Caco-2 (cell line): ENCODE measurements around the gene NLGN3. TPM values are rescaled to one million over a fixed set of nuclear protein-coding genes. Genes with fewer than 3 reads are reported as not detected.

Experiments
- BruUV-seq: library from RNA; stranded (reverse); fragments of 400-500 nt; replicated peaks from 2 replicates; lab custom pipeline; 2021; lab: Mats Ljungman, UMichigan
- CTCF ChIA-PET: fragments of 300-600 bp; sonication (Branson Sonifier 250); formaldehyde crosslinking; loops from one replicate; lab custom pipeline; 2022; ENCODE audit warnings: antibody characterized with exemption; lab: Charles Lee
- POLR2A ChIA-PET: fragments of 300-600 bp; sonication (Branson Sonifier 250); formaldehyde crosslinking; loops from one replicate; lab custom pipeline; 2022; ENCODE audit warnings: antibody characterized with exemption; lab: Charles Lee
- DNase-seq, 2 experiments: peaks; one replicate each; pipeline versions ENCODE4 v3.0.0 to v3.0.0-alpha.2; 2020 to 2022
- H3K27me3 ChIP-seq: replicated peaks from 2 replicates; pipeline ENCODE4 v1.6.0; 2011; ENCODE audit warnings: low read length; ENCODE audit not compliant: control insufficient read depth, insufficient read depth
- H3K36me3 ChIP-seq: 2 replicates; pipeline ENCODE4 v1.5.1; 2011; ENCODE audit warnings: low read length; ENCODE audit not compliant: control insufficient read depth, insufficient read depth
- H3K4me1 ChIP-seq: fragments of 250-450 bp; sonication (Bioruptor Pico); 2 replicates; pipeline ENCODE4 v1.5.1; 2020; ENCODE audit warnings: mild to moderate bottlenecking
- H3K4me3 ChIP-seq: 2 replicates; pipeline ENCODE4 v1.5.1; 2011; ENCODE audit warnings: low read depth, mild to moderate bottlenecking, control low read depth, low read length
- H3K9me3 ChIP-seq: fragments of 250-450 bp; sonication (Bioruptor Pico); 2 replicates; pipeline ENCODE4 v1.5.1; 2020; ENCODE audit warnings: mild to moderate bottlenecking, moderate library complexity
- H3K27ac Mint-ChIP-seq: one replicate; pipeline ENCODE4 v1.8.0; 2022; ENCODE audit warnings: mixed read lengths; ENCODE audit not compliant: unreplicated experiment
- H3K27me3 Mint-ChIP-seq: one replicate; pipeline ENCODE4 v1.8.0; 2022; ENCODE audit warnings: mixed read lengths; ENCODE audit not compliant: insufficient read depth, unreplicated experiment
- H3K36me3 Mint-ChIP-seq: one replicate; pipeline ENCODE4 v1.8.0; 2022; ENCODE audit warnings: mild to moderate bottlenecking, mixed read lengths; ENCODE audit not compliant: insufficient read depth, unreplicated experiment
- H3K4me1 Mint-ChIP-seq: one replicate; pipeline ENCODE4 v1.8.0; 2022; ENCODE audit warnings: low read depth, mixed read lengths; ENCODE audit not compliant: unreplicated experiment
- H3K4me3 Mint-ChIP-seq: one replicate; pipeline ENCODE4 v1.8.0; 2022; ENCODE audit warnings: mild to moderate bottlenecking, moderate library complexity, mixed read lengths; ENCODE audit not compliant: unreplicated experiment
- H3K9me3 Mint-ChIP-seq: one replicate; pipeline ENCODE4 v1.8.0; 2022; ENCODE audit warnings: mixed read lengths; ENCODE audit not compliant: unreplicated experiment
- intact Hi-C: fragments of 100-400 bp; cut with micrococcal nuclease; formaldehyde crosslinking; loops from one replicate; pipeline ENCODE4 v1.10.0; 2022; ENCODE audit not compliant: unreplicated experiment
- total RNA-seq: library from RNA; stranded (reverse); gene quantifications from 2 replicates; pipeline ENCODE4 v1.2.3, GENCODE V29; 2022
- TF ChIP-seq, protein P1 (sequence below), 2 experiments: fragments of 200-600 bp in 1 of 2; IDR thresholded peaks; 1 replicate in 1 of 2; 2 replicates in 1 of 2; pipeline versions ENCODE4 v1.5.1 to v1.8.0; 2011 to 2022; ENCODE audit warnings: antibody characterized with exemption in 1 of 2, control low read depth in 1 of 2, inconsistent platforms in 1 of 2, low read depth in 1 of 2, low read length in 1 of 2, mild to moderate bottlenecking in 1 of 2, moderate library complexity in 1 of 2; ENCODE audit not compliant: insufficient read depth in 1 of 2, severe bottlenecking in 1 of 2, unreplicated experiment in 1 of 2

NLGN3 gene
- total RNA-seq, 1 experiment from 2014 or later: 0.61 TPM

DNA sequence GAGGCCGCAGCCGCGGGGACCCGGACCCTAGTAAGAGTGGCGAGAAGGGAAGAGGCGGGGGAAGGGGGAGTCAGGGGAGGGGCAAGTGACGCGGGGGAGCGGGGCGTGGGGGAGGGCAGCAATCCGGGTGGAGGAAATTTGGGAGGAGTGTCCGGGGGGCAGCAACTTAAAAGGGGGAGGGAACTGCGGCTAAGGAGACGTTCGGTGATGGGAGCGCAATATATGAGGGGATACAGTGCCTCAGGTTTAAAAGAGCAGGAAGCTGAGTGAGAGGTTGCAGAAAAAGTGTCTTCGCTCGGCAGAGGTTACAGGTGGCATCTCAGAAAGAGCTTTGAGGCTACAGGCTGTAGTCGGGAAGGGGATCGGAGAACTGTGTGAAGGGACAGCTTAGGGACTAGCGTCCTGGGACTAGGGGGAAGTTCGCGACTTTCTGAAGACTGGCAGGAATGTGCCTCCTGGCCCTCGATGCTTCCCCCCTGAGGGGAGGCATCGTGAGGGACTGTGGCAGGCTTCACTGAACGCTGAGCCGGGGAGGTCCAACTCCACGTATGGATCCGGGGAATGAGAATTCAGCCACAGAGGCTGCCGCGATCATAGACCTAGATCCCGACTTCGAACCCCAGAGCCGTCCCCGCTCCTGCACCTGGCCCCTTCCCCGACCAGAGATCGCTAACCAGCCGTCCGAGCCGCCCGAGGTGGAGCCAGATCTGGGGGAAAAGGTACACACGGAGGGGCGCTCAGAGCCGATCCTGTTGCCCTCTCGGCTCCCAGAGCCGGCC, 48.5 kb upstream of the NLGN3 start:
- peak overlapping the region; percentile 91 for H3K4me3 Mint-ChIP-seq
- H3K9me3 Mint-ChIP-seq: no peaks in the 10 kb centered on the region
- BruUV-seq: TSS peak; percentile 91
- intact Hi-C loops: loop anchor here (1.0 to 10.0 kb wide), 2 partner anchors 83 to 101 kb away; no protein-coding TSS in a partner anchor
- H3K4me3 ChIP-seq: peak overlapping the region; percentile 66
- peak overlapping the region; percentile 57 for H3K27ac Mint-ChIP-seq
- H3K27me3 Mint-ChIP-seq: no peaks in the 10 kb centered on the region
- no peaks in the 10 kb centered on the region for H3K27me3 ChIP-seq
- POLR2A ChIA-PET: no interaction called here
- no peaks in the 10 kb centered on the region for H3K36me3 ChIP-seq
- H3K4me1 Mint-ChIP-seq: no peaks in the 10 kb centered on the region
- H3K9me3 ChIP-seq: no peaks in the 10 kb centered on the region
- no peaks in the 10 kb centered on the region for H3K36me3 Mint-ChIP-seq
- DNase-seq: no peak
- H3K4me1 ChIP-seq: no peaks in the 10 kb centered on the region
- CTCF ChIA-PET: interaction anchor here (0.9 kb wide), 1 partner anchor 28 kb away, joined by 3 read pairs; the partner anchor contains the start of gene SNX12
- TF ChIP-seq, protein P1, sequence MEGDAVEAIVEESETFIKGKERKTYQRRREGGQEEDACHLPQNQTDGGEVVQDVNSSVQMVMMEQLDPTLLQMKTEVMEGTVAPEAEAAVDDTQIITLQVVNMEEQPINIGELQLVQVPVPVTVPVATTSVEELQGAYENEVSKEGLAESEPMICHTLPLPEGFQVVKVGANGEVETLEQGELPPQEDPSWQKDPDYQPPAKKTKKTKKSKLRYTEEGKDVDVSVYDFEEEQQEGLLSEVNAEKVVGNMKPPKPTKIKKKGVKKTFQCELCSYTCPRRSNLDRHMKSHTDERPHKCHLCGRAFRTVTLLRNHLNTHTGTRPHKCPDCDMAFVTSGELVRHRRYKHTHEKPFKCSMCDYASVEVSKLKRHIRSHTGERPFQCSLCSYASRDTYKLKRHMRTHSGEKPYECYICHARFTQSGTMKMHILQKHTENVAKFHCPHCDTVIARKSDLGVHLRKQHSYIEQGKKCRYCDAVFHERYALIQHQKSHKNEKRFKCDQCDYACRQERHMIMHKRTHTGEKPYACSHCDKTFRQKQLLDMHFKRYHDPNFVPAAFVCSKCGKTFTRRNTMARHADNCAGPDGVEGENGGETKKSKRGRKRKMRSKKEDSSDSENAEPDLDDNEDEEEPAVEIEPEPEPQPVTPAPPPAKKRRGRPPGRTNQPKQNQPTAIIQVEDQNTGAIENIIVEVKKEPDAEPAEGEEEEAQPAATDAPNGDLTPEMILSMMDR (IDR thresholded peaks at IDR 0.05; ENCODE audit: insufficient read depth in 1 of 2, low read depth in 1 of 2, low read length in 1 of 2, severe bottlenecking in 1 of 2, unreplicated experiment in 1 of 2): no peak

DNA sequence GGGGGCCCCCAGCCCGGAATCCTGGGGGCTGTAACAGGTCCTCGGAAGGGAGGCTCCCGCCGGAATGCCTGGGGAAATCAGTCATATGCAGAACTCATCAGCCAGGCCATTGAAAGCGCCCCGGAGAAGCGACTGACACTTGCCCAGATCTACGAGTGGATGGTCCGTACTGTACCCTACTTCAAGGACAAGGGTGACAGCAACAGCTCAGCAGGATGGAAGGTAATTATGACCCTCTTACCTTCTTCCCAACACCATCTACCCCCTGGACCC, 47.9 kb upstream of the NLGN3 start:
- Histone ChIP-seq H3K9me3 (no peaks in the 10 kb centered on the region), H3K4me3 (peak overlapping the region; percentile 66), H3K36me3 (no peaks in the 10 kb centered on the region), H3K4me1 (no peaks in the 10 kb centered on the region), H3K27me3 (no peaks in the 10 kb centered on the region)
- Mint-ChIP-seq H3K27me3 (no peaks in the 10 kb centered on the region), H3K27ac (no peak overlapping the region), H3K4me1 (no peaks in the 10 kb centered on the region), H3K4me3 (peak overlapping the region; percentile 91), H3K36me3 (no peaks in the 10 kb centered on the region), H3K9me3 (no peaks in the 10 kb centered on the region)
- TF ChIP-seq, protein P1 (IDR thresholded peaks at IDR 0.05; ENCODE audit: insufficient read depth in 1 of 2, low read depth in 1 of 2, low read length in 1 of 2, severe bottlenecking in 1 of 2, unreplicated experiment in 1 of 2): no peak
- intact Hi-C loops: loop anchor here (1.0 to 10.0 kb wide), 2 partner anchors 83 to 102 kb away; no protein-coding TSS in a partner anchor
- BruUV-seq: no TSS peak
- no peak for DNase-seq
- CTCF ChIA-PET: no interaction called here
- POLR2A ChIA-PET: no interaction called here

DNA sequence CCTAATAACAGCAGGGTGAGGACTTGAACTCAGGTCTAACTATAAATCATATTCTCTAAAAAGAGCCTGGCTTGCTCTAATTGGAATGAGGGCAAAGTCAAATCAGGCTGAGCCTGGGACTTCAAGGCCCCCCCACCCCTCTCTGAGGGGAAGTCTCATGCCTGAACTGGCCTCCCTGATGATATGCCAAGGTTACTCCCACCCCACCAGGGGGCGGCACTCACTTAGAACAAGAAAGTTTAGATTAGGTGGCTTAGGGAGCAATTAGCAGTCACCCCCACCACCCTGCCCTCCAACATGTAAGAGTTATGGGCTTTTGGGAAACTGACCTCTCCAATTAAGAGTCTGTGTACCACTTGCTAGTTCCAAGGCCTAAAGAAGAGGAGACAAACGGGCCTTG, 46.3 kb upstream of the NLGN3 start:
- H3K27me3 ChIP-seq: no peaks in the 10 kb centered on the region
- H3K27ac Mint-ChIP-seq: no peak overlapping the region
- intact Hi-C loops: loop anchor here (1.0 to 10.0 kb wide), 2 partner anchors 31 to 104 kb away; no protein-coding TSS in a partner anchor
- no peaks in the 10 kb centered on the region for H3K4me1 ChIP-seq
- no peaks in the 10 kb centered on the region for H3K9me3 ChIP-seq
- H3K4me1 Mint-ChIP-seq: no peaks in the 10 kb centered on the region
- ChIA-PET POLR2A (no interaction called here), CTCF (no interaction called here)
- H3K4me3 Mint-ChIP-seq: no peak overlapping the region
- no peaks in the 10 kb centered on the region for H3K36me3 ChIP-seq
- DNase-seq: peak; percentile 54 to 58
- TF ChIP-seq, protein P1 (IDR thresholded peaks at IDR 0.05; ENCODE audit: insufficient read depth in 1 of 2, low read depth in 1 of 2, low read length in 1 of 2, severe bottlenecking in 1 of 2, unreplicated experiment in 1 of 2): peak; percentile 44 to 47
- H3K36me3 Mint-ChIP-seq: no peaks in the 10 kb centered on the region
- no peaks in the 10 kb centered on the region for H3K9me3 Mint-ChIP-seq
- H3K4me3 ChIP-seq: no peak overlapping the region
- no peaks in the 10 kb centered on the region for H3K27me3 Mint-ChIP-seq
- no TSS peak for BruUV-seq
